ENCODE results near the gene QSOX1. TPM values are rescaled to one million over a fixed set of nuclear protein-coding genes. Genes with fewer than 3 reads are reported as not detected.

The QSOX1 gene
- total RNA-seq, 2 donors from 2014 or later = 42.1 to 42.3 TPM

DNA sequence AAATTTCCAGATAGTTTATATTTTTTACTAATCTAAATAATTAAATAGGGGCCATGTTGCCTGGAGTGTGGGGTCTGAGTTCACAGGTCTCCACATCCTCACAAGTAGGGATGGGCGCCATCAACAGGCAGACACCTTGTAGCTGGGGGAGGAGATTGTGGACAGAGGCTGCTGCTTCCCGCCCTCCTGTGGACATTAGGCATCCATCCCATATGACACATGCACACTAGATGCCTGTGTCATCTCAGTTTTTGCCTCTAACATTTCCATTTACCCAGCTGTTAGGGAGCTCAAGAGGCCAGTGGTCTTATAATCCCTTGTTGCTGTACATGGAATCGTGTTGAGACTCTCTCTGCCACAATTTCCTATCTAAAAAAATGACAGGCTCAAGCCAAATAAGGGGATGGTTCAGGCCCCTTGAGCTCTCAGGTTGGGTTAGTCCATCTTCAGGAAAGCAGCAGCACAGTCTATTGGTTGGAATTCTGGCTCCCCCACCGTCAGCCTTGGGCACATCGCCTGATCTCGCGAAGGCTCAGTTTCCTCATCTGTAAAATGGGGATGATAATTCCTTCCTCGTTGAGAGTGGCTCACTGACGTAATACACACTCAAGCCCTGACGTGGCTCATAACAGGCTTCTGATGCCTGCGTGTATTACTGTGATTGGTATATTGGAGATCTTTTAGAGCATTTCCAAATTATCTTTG is 89.0 kb downstream of the QSOX1 start:
- H3K36me3 Mint-ChIP-seq = no peaks in the 10 kb centered on the region
- ATAC-seq = no peak
- DNase-seq (ENCODE audit: low spot score in 2 of 2) = no peak
- H3K9me3 Mint-ChIP-seq = no peaks in the 10 kb centered on the region
- no peak overlapping the region for H3K27ac Mint-ChIP-seq

- H3K27ac Mint-ChIP-seq = no peak overlapping the region
- H3K36me3 Mint-ChIP-seq = no peaks in the 10 kb centered on the region
- no peak for ATAC-seq
- H3K9me3 Mint-ChIP-seq = no peaks in the 10 kb centered on the region
- no peak for DNase-seq (ENCODE audit: low spot score in 2 of 2)
Measured at GRCh38 chr1:180244840-180245239, 90.2 kb downstream of the QSOX1 start.

DNA sequence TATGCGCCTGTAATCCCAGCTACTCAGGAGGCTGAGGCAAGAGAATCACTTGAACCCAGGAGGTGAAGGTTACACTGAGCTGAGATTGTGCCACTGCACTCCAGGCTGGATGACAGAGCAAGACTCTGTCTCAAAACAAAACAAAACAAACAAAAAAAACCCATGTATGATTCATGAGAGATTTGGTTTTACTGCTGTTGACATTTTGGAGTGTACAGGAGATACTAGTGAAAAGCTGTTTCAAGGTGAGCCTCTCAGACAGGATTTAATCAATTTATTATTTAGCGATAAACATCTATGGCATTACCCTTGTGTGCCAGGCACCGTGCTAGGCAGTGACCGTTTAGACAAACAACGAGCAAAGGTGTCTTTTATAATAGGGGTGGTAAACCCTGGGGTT is 91.9 kb downstream of the QSOX1 start:
- Mint-ChIP-seq H3K36me3 (no peaks in the 10 kb centered on the region), H3K27ac (no peak overlapping the region), H3K9me3 (no peaks in the 10 kb centered on the region)
- DNase-seq (ENCODE audit: low spot score in 2 of 2) (no peak), ATAC-seq (peak in 1 of 2 donors; percentile 68)

- no peak overlapping the region for H3K27ac Mint-ChIP-seq
- peak in 1 of 2 donors; percentile 47 for ATAC-seq
- H3K36me3 Mint-ChIP-seq = no peaks in the 10 kb centered on the region
- H3K9me3 Mint-ChIP-seq = no peaks in the 10 kb centered on the region
- no peak for DNase-seq (ENCODE audit: low spot score in 2 of 2)
Measured at GRCh38 chr1:180247061-180247460, 92.4 kb downstream of the QSOX1 start.

DNA sequence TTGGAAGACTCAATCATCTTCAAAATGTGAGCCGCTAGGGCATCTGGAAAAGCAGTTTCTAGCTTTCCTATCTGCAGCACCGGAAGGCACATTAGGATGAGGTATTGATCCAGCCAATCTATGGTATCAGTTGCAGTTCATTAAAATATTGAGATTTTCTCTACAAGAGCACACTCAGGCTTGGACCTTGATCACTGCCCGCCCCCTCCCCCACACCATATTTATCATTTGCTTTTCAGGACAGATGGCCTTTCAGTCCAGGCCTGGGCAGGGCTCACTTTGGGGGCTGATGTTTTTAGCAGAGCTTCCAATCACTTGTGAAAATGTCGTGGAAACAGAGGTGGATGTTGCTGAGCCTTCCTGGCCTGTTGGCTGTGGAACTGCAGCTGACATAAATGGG is 92.9 kb downstream of the QSOX1 start:
- Mint-ChIP-seq H3K27ac (no peak overlapping the region), H3K9me3 (no peaks in the 10 kb centered on the region), H3K36me3 (no peaks in the 10 kb centered on the region)
- ATAC-seq = no peak
- DNase-seq (ENCODE audit: low spot score in 2 of 2) = no peak

- Mint-ChIP-seq H3K27ac (no peak overlapping the region), H3K36me3 (no peaks in the 10 kb centered on the region), H3K9me3 (no peaks in the 10 kb centered on the region)
- DNase-seq (ENCODE audit: low spot score in 2 of 2) (no peak), ATAC-seq (no peak)
Measured at GRCh38 chr1:180248176-180248575, 93.5 kb downstream of the QSOX1 start.

GRCh38 chr1:180248731-180249681 is 94.3 kb downstream of the QSOX1 start:
- no peaks in the 10 kb centered on the region for H3K9me3 Mint-ChIP-seq
- ATAC-seq (no peak), DNase-seq (ENCODE audit: low spot score in 2 of 2) (no peak)
- no peak overlapping the region for H3K27ac Mint-ChIP-seq
- no peaks in the 10 kb centered on the region for H3K36me3 Mint-ChIP-seq

DNA sequence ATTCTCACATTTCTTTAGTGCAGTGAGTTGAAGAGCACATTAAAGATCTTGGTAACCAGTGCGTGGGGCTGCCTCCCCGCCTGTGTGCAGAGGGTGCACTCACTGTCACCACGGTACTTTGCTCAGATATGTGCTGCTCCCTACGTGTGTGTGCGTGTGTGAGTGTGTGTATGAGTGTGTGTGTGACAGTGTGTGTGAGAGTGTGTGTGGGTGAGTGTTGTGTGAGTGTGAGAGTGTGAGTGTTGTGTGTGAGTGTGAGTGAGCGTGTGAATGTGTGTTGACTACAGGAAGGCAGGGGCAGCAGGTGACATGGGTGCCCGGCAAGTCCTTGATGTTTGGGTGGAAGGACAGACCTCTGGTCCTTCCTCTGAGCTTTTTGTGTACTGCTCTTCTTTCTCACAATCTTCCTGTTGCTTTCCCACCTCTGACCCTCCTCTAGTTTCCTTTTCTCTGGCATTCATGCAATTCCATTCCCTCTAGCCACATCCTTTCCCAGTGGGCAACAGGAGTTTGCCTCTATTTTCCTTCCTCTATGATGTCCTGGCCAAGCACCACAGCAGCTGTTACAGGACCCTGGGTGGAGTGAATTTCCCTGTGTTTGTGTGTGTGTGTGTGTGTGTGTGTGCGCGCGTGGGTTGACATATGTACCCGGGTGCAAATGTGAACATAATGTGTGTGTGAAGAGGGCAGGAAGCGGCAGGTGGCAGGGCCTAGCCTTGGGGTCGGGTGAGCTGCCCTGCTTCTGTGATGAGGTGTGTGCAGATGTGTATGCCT is 95.2 kb downstream of the QSOX1 start:
- H3K36me3 Mint-ChIP-seq = no peaks in the 10 kb centered on the region
- no peaks in the 10 kb centered on the region for H3K9me3 Mint-ChIP-seq
- ATAC-seq = no peak
- no peak for DNase-seq (ENCODE audit: low spot score in 2 of 2)
- H3K27ac Mint-ChIP-seq = peak overlapping the region in 1 of 2 donors; percentile 73

DNA sequence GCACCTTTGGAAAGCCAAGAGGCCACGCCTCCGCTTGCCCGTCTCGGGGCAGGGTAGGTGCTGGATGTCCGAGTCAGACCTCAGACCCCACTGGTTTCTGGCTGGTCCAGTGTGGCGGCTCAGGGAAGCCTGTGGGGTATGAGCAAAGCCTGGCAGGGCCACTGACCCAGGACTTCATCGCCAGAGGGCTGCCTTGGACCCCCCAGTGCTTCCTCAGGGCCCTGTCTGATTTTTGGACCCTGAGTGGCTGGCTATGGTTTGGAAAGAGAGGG is 95.8 kb downstream of the QSOX1 start:
- ATAC-seq (no peak), DNase-seq (ENCODE audit: low spot score in 2 of 2) (no peak)
- no peak overlapping the region for H3K27ac Mint-ChIP-seq
- no peaks in the 10 kb centered on the region for H3K9me3 Mint-ChIP-seq
- H3K36me3 Mint-ChIP-seq = no peaks in the 10 kb centered on the region

GRCh38 chr1:180250883-180251509 is 96.3 kb downstream of the QSOX1 start:
- no peak overlapping the region for H3K27ac Mint-ChIP-seq

DNA sequence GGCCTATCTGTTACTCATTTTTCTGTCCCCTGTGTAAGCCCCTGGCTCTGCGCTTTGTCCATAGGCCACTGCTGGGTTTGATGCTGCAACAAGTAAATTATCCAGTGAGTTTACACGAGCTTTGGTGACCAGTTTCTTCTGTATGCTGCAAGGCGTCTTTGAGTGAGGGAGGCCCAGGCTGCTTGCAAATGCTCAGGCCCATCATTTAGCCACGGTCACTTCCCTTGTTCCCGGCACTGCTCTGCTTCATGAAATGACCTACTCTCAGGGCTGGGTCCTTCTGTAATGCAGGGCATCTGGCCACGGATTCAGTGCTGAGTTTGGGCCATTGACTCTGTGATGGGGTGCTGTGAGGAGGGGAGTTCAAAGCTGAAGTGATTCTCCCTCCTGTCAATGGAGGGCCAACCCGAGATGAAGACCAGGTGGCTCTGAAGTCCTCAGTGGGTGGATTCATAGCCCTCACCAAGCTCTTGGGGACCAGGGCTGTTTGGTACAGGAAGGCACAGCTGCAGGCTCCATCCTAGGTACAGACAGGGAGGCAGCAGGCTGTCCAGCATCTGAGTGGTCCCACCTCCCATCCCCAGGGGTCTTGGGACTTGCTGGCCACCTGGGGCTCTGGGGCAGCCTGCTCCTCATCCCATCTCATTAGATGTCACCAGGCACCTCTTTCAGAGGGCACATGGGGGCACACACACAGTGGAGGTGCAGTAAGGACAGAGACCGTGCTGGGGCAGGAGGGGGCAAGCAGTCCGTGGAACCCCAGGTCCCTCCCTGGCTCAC is 97.0 kb downstream of the QSOX1 start:
- no peaks in the 10 kb centered on the region for H3K9me3 Mint-ChIP-seq
- DNase-seq (ENCODE audit: low spot score in 2 of 2) (no peak), ATAC-seq (no peak)
- H3K27ac Mint-ChIP-seq = no peak overlapping the region
- H3K36me3 Mint-ChIP-seq = no peaks in the 10 kb centered on the region

More at GRCh38 chr1:180250883-180251509, 96.3 kb downstream of the QSOX1 start:
- no peak for DNase-seq (ENCODE audit: low spot score in 2 of 2)
- no peak for ATAC-seq
- H3K36me3 Mint-ChIP-seq = no peaks in the 10 kb centered on the region
- H3K9me3 Mint-ChIP-seq = no peaks in the 10 kb centered on the region

- ATAC-seq = peak; percentile 72 to 77
- H3K27ac Mint-ChIP-seq = no peak overlapping the region
- peak in 1 of 2 donors; percentile 84 for DNase-seq (ENCODE audit: low spot score in 2 of 2)
- no peaks in the 10 kb centered on the region for H3K36me3 Mint-ChIP-seq
- no peaks in the 10 kb centered on the region for H3K9me3 Mint-ChIP-seq
Measured at GRCh38 chr1:180252638-180253536, 98.2 kb downstream of the QSOX1 start.
